GM18508 (cell line): ENCODE results near the gene CLIC4.
"Not testable (repeated sequence)": the region's sequence is repeated elsewhere in the genome, so short reads cannot be mapped to it uniquely, and the experiment has no call there.

Experiments used
- ATAC-seq: cut with Tn5 transposase; IDR thresholded peaks from one replicate; pipeline ENCODE4 v1.9.1; 2021; ENCODE audit warnings: moderate number of reproducible peaks; ENCODE audit not compliant: insufficient read depth, unreplicated experiment

CLIC4 gene

DNA sequence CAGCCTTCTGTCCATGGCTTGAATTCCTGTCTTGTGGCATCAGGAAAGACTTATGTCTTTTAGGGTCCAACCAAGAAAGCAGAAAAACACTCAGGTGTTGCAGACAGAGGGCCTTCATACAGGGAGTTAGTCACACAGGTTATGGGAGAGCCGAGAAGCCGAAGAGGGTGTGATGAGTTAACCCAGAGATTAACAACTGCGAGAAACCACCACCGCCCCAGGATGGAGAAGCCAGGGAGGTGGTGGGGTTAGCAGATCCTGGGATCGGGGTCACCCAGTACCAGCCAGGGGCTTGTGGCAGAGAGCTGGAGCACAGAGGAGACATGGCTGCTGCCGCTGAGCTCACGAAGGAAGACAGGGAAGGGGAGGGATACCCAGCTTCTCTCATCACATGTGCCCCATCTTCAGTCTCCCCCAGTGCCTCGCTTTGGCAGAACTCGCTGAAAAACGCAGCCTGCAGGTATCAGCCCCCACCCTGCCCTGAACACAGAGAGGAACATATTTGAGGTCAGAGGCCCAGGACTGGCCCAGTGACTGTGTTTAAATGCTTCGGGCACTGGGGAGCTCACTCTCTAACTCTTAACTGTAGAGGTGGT lies 126.2 kb downstream of the CLIC4 start:
- no peak for ATAC-seq

GRCh38 chr1:24872061-24872850 lies 127.0 kb downstream of the CLIC4 start:
- no peak for ATAC-seq

DNA sequence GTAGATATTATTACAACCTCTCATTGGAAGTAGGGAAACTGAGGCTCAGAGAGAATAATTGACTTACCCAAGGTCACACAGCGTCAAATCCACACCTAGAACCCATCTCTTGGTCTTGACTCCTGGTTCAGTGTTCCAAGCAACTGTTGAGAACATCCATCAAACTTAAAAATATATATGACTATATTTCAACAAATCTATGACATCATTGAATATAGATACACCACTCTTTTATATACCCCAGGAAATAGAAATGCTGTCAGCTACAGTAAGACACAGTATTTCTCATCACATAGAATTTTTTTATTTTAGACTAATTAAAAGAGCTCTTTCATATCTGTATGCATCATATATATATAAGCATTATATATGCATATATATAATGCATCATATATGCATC lies 127.9 kb downstream of the CLIC4 start:
- no peak for ATAC-seq

GRCh38 chr1:24874056-24874455 lies 128.8 kb downstream of the CLIC4 start:
- no peak for ATAC-seq

DNA sequence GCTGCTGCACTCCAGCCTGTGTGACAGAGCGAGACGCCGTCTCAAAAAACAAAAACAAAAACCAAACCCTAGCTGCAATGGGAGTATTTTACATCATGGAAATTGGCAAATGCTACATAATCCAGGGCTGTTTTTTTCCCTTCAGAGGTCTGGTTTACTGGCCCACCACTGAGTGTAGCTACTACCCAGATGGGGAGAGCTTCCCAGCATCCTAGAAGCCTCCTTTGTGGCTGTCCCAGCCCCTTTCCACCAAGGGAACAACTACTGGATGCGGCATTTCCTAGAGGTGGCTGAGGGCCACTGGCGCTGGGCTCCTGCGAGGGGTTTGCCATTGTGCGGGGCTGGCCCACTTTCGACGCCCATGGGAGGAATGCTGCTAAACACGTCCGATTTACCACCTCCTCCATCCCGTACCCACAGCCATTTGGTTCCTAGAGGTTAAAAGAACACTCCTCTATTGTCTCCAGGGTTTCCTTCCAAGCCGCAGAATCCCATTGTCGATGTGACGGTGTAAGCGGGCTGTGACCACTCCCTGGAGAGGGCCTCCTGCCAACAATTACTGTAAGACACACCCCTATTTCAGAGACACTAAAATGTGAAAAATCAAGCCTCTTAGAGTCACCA lies 129.5 kb downstream of the CLIC4 start:
- ATAC-seq: no peak

DNA sequence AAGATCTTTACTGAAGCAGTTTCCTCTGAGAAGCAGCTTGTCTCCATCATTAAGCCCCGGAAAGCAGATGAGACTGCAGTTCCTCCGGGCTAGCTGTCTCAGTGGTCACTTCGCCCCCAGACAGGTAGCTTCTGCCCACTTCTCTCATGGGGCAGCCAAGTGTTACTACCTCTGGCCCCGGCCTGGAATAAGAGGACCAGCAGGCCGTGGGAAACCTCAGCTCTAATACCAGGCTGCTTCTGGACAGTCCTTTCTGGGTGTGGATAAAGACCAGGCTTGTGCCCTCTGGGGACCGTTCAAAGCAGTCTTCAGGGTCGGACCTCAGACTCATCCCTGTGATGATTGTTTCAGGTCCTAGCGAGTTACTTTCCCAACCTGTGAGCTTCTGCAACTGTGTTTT lies 130.0 kb downstream of the CLIC4 start:
- no peak for ATAC-seq

GRCh38 chr1:24875991-24876506 lies 130.8 kb downstream of the CLIC4 start:
- no peak for ATAC-seq

GRCh38 chr1:24878045-24878444 lies 132.8 kb downstream of the CLIC4 start:
- no peak for ATAC-seq

DNA sequence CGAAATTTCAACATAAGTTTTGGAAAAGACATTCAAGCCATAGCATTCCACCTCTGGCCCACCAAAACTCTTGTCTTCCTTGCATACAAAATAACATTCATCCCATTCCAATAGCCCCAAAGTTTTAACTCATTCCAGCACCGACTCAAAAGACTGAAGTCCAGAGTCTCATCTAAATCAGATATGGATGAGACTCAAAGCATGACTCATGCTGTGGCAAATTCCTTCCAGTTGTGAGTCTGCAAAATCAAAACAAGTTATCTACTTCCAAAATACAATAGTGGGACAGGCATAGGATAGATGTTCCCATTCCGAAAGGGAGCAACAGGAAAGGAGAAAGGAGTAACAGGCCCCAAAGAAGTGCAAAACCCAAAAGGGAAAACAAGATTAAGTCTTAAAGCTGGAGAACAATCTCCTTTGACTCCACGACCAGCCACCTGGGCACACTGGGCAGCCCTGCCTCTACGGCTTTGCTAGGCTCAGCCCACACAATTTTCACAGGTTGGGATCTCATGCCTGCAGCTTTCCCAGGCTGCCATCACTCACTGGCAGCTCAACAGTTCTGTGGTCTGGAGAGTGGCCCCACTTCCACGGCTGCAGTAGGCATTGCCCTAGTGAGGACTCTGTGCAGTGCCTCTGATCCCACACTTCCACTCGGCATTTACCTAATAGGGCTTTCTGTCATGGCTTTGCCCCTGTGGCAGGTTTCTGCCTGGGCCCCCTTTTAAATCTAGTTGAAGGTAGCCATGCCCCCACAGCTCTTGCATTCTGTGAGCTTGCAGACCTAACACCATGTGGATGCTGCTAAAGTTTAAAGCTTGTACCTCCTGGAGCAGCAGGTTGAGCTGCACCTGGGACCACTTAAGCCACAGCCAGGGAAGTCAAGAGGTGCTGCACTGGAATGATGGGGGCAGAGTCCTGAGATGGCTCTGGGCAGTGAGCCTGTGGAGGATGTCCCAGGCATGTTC lies 133.8 kb downstream of the CLIC4 start:
- no peak for ATAC-seq

GRCh38 chr1:24881034-24881433 lies 135.8 kb downstream of the CLIC4 start:
- ATAC-seq: no peak

DNA sequence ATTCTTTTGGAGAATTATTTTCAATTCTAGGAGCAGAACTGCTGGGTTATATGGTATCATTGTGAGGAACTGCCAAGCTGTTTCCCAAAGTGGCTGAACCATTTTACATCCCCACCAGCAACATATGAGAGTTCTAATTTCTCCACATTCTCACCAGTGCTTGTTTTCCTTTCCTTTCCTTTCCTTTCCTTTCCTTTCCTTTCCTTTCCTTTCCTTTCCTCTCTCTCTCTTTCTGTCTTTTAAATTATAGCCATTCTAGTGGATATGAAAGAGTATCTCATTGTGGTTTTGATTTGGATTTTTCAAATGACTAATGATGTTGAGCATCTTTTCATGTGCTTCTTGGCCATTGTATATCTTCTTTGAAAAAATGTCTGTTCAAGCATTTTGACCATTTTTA lies 139.5 kb downstream of the CLIC4 start:
- no peak for ATAC-seq

DNA sequence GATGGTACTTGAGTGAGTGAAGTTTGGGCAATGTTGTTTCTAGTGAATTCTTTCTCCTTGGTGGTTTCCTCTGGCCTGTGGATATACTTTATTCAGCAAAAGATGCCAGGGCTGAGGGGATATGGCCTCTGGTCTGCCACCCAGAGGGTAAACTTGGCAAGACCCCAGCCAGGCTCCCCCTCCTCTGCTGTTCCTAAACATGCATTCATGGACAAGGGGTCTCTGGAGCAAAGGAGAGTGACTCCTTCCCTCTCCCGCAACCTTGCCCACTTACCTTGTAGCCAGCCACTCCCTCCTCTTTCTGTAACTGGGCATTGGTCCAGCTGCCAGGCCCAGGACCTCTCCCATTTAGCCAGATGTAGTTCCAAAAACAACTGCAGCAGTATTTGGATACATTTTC lies 141.0 kb downstream of the CLIC4 start:
- no peak for ATAC-seq

DNA sequence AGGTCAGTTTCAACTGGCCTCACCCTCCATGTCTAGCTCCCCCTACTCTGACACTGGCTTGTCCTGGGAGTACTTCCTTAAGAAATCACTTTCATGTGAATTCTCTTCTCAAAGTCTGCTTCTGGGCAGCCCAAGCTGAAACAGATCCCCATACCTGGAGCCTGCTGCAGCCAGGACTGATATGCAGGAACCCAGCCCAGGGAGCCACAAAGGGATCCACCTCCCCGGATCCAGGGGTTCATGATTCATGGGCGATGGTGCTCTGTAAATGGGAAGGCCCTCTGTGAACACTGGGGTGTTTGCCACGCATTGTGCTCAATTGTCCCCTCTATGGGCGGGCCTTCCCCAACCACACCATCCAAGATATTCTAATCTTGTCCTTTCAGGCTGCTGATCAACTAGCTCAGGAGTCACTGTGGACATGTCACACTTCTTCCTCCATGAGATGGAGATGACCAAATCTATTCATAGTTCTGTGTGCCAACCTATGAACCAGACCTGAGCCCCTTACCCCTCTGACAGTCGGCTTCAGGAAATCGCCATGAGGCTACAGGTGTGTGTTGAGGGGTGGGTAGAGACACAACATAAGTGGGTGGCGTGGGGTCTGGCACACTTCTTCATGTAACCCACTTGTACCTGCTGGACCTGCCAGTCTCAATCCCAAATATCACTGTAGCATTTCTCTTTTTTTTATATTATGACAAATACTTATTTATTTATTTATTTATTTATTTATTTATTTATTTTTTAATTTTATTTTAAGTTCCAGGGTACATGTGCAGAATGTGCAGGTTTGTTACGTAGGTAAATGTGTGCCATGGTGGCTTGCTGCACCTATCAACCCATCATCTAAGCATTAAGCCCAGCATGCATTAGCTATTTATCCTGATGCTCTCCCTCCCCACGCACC lies 143.1 kb downstream of the CLIC4 start:
- no peak for ATAC-seq

DNA sequence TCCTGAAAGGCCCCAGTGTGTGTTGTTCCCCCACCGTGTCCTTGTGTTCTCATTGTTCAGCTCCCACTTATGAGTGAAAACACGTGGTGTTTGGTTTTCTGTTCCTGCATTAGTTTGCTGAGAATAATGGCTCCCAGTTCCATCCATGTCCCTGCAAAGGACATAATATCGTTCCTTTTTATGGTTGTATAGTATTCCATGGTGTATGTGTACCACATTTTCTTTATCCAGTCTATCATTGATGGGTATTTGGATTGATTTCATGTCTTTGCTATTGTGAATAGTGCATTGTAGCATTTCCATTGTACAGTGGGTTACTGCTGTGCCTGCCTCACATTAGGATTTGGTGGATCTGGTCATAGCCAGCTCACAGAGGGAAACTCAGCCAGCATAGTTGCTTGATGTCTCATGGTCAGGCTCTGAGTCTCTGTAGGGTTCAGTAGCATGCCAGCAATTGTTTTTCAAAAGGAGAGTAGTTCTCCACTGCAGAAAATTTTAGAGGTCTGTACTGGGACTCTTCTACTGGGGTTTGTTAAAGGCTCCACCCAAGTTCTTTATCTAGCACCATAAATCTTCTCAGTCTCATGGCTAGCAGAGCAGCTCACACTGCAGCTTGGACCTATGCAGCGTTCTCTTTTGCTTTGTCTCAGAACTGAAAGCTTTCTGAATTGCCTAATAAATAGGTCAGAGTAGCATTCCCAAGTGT lies 143.9 kb downstream of the CLIC4 start:
- ATAC-seq: no peak

DNA sequence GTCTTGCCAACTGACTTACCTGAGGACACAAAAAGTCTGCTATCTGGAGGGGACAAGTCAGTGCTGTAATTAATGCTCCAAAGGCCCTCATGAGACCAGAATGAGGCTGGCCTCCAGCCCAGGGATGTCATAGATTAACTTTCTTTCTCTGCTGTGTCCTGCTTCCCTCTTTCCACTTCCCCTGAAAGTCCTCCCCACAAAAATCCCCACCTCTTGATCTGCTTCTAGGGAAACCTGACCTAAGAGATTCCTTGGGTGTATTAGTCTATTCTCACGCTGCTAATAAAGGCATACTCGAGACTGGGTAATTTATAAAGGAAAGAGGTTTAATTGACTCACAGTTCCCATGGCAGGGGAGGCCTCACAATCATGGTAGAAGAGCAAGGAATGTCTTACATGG lies 145.6 kb downstream of the CLIC4 start:
- ATAC-seq: no peak

DNA sequence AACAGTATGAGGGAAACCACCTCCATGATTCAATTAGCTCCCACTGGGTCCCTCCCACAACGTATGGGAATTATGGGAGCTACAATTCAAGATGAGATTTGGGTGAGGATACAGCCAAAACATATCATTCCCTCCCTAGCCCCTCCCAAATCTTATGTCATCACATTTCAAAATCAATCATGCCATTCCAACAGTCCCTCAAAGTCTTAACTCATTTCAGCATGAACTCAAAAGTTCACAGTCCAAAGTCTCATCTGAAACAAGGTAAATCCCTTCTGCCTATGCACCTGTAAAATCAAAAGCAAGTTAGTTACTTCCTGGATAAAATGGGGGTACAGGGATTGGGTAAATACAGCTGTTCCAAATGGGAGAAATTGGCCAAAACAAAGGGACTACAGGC lies 146.1 kb downstream of the CLIC4 start:
- not testable (repeated sequence) for ATAC-seq

- no peak for ATAC-seq
Observed at GRCh38 chr1:24892188-24893153, 147.2 kb downstream of the CLIC4 start.

- ATAC-seq: no peak
Observed at GRCh38 chr1:24893431-24893830, 148.2 kb downstream of the CLIC4 start.
